Mammary epithelial cell (primary cell): ENCODE measurements around the gene RABGGTB.
"Not testable (repeated sequence)": the region's sequence is repeated elsewhere in the genome, so short reads cannot be mapped to it uniquely, and the experiment has no call there.

ENCODE experiments used
- CTCF ChIP-seq, 2 donors: IDR thresholded peaks in 1 of 2; conservative IDR thresholded peaks in 1 of 2; 2 replicates each; pipeline ENCODE4 v1.5.1; 2011 to 2012; ENCODE audit warnings: inconsistent platforms in 2 of 2, low read length in 2 of 2, mild to moderate bottlenecking in 2 of 2, control low read depth in 1 of 2, low read depth in 1 of 2; ENCODE audit not compliant: insufficient read depth in 1 of 2; ENCODE audit errors: extremely low read depth in 1 of 2
- EZH2 ChIP-seq: IDR thresholded peaks from 2 replicates; pipeline ENCODE4 v1.6.1; 2012; ENCODE audit warnings: low read length, inconsistent platforms, borderline replicate concordance

- TF ChIP-seq CTCF (conservative IDR thresholded peaks at IDR 0.05 in 1 of 2, IDR thresholded peaks at IDR 0.05 in 1 of 2; ENCODE audit: extremely low read depth in 1 of 2, insufficient read depth in 1 of 2, low read depth in 1 of 2, low read length in 2 of 2); EZH2: not testable (repeated sequence)
Measured at GRCh38 chr1:75778694-75779093, 7.4 kb upstream of the RABGGTB start.
